Esophagus squamous epithelium (tissue), 5 donors: ENCODE results near the gene PRKAR1B. TPM values are rescaled to one million over a fixed set of nuclear protein-coding genes. Genes with fewer than 3 reads are reported as not detected.

Experiments
- DNase-seq: peaks from one replicate; lab custom pipeline; 2025; lab: John Stamatoyannopoulos, UW
- H3K27ac ChIP-seq, 4 donors: fragments of 200-600 bp; sonication (generic); one replicate each; pipeline ENCODE4 v1.5.1; 2016 to 2019; ENCODE audit warnings: mild to moderate bottlenecking in 1 of 4
- H3K27me3 ChIP-seq, 4 donors: fragments of 200-600 bp; sonication (generic); 1 replicate in 3 of 4; 2 replicates in 1 of 4; pipeline versions ENCODE4 v1.5.1 to v1.6.0; 2017 to 2021; ENCODE audit warnings: antibody characterized with exemption in 1 of 4
- H3K36me3 ChIP-seq, 3 donors: fragments of 200-600 bp; sonication (generic); one replicate each; pipeline ENCODE4 v1.5.1; 2016 to 2019
- H3K4me1 ChIP-seq, 3 donors: fragments of 200-600 bp; sonication (generic); one replicate each; pipeline ENCODE4 v1.5.1; 2017 to 2019
- H3K4me3 ChIP-seq, 4 donors: fragments of 200-600 bp; sonication (generic); 1 replicate in 3 of 4; 2 replicates in 1 of 4; pipeline ENCODE4 v1.5.1; 2016 to 2019; ENCODE audit warnings: mild to moderate bottlenecking in 2 of 4, moderate library complexity in 1 of 4
- H3K9me3 ChIP-seq, 3 donors: fragments of 200-600 bp; sonication (generic); one replicate each; pipeline ENCODE4 v1.5.1; 2016 to 2019
- CTCF ChIP-seq, 6 experiments: fragments of 450-650 bp in 4 of 6; fragments of 200-600 bp in 2 of 6; sonication (generic) in 2 of 6; IDR thresholded peaks; one replicate each; pipeline ENCODE4 v1.5.1; 2016 to 2019; ENCODE audit warnings: antibody characterized with exemption in 6 of 6, mild to moderate bottlenecking in 4 of 6, moderate library complexity in 4 of 6
- POLR2A ChIP-seq, 4 donors: fragments of 450-650 bp; IDR thresholded peaks; one replicate each; pipeline ENCODE4 v1.6.1; 2017; ENCODE audit warnings: antibody characterized with exemption in 4 of 4, mild to moderate bottlenecking in 4 of 4, moderate library complexity in 3 of 4
- WGBS, 2 donors: methylation state at CpG; one replicate each; pipeline ENCODE4 v1.1.5; 2018; 5-methylcytosine and 5-hydroxymethylcytosine counted together
- intact Hi-C: fragments of 100-400 bp; cut with DNase I; formaldehyde crosslinking; loops from one replicate; pipeline ENCODE4 v1.15.0; 2022
- total RNA-seq, 4 donors: library from RNA; depleted of rRNA; stranded (reverse); fragments of >200 nt; gene quantifications; one replicate each; pipeline ENCODE4 v1.1.0, GENCODE V29; 2016
- donor health status: DM: yes; HTN: yes; CAD: no.

PRKAR1B gene
- total RNA-seq, 4 donors from 2014 or later: 10.2 to 13.1 (median 12.5) TPM

DNA sequence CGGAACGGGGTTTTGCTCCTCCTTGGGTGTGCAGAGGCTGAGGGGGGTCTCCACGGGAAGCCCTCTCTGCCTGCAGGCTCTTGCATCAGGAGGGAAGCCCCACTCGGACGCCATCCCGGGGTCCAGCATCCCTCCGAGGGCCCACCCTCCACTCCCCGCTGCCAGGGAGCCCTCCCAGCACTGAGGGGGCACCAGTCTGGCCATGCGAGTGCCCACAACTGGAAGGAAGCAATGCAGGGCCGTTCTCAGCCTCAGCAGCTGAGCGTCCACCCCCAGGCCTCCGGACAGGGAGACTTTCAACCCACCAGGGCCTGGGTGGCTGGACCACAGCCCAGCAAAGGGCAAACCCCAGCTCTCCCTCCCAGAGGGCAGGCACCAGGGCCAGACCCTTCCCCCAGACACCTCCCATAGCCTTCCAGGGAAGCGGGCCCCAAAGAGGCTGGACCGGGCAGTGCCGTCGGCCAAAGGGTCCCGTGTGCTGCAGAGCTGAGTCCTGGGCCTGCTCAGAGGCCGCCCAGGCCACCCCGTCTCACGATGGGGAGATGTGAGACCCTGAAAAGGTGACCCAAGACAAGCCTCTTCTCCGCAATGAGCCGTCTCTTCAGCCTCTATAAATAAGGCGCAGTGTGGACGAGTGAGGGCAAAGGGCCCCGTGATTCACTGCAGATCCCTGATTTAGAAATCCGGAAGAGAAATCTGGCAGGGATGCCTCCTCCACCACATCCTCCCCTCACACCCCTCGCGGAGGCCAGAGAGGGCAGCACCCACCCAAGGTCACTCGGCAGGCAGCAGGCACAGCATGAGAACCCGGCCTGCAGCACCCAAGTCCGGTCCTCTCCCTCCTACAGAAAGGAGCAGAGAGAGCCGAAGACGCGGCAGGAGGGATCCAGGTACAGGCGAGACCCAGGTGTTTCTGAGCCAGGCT lies 82.4 kb downstream of the PRKAR1B start:
- Histone ChIP-seq H3K9me3 (peaks cover 0 to 6% (median 0%) of the 10 kb centered on the region in 3 donors), H3K4me3 (no peak overlapping the region), H3K27me3 (no peaks in the 10 kb centered on the region), H3K4me1 (no peaks in the 10 kb centered on the region), H3K36me3 (no peaks in the 10 kb centered on the region), H3K27ac (no peak overlapping the region)
- intact Hi-C loops: no loop called here
- no peak for DNase-seq
- WGBS, 2 donors: 92 to 93% methylated on average over 6 to 9 of the region's 35 CpGs
- TF ChIP-seq CTCF (IDR thresholded peaks at IDR 0.05) (no peak), POLR2A (IDR thresholded peaks at IDR 0.05) (no peak)

- 93 to 95% methylated on average over 9 to 10 of the region's 11 CpGs for WGBS, 2 donors
- intact Hi-C loops: no loop called here
- no peaks in the 10 kb centered on the region for H3K4me1 ChIP-seq
- DNase-seq: no peak
- no peak for TF ChIP-seq CTCF (IDR thresholded peaks at IDR 0.05)
- TF ChIP-seq POLR2A (IDR thresholded peaks at IDR 0.05): no peak
- no peaks in the 10 kb centered on the region for H3K36me3 ChIP-seq
- H3K27ac ChIP-seq: no peak overlapping the region
- H3K9me3 ChIP-seq: peaks cover 0 to 6% (median 0%) of the 10 kb centered on the region in 3 donors
- no peaks in the 10 kb centered on the region for H3K27me3 ChIP-seq
- H3K4me3 ChIP-seq: no peak overlapping the region
These were observed 85.1 kb downstream of the PRKAR1B start for GRCh38 chr7:641966-642365.

- intact Hi-C loops: no loop called here
- no peaks in the 10 kb centered on the region for H3K4me1 ChIP-seq
- 91 to 92% methylated on average over 12 to 16 of the region's 16 CpGs for WGBS, 2 donors
- H3K9me3 ChIP-seq: peaks cover 0 to 6% (median 0%) of the 10 kb centered on the region in 3 donors
- no peak for DNase-seq
- no peak for TF ChIP-seq CTCF (IDR thresholded peaks at IDR 0.05)
- TF ChIP-seq POLR2A (IDR thresholded peaks at IDR 0.05): no peak
- no peaks in the 10 kb centered on the region for H3K27me3 ChIP-seq
- no peak overlapping the region for H3K4me3 ChIP-seq
- no peak overlapping the region for H3K27ac ChIP-seq
- no peaks in the 10 kb centered on the region for H3K36me3 ChIP-seq
These were observed 85.8 kb downstream of the PRKAR1B start for GRCh38 chr7:641269-641671.

GRCh38 chr7:638256-639011 lies 88.6 kb downstream of the PRKAR1B start:
- Histone ChIP-seq H3K4me3 (no peak overlapping the region), H3K27ac (no peak overlapping the region), H3K36me3 (no peaks in the 10 kb centered on the region), H3K27me3 (no peaks in the 10 kb centered on the region), H3K4me1 (no peaks in the 10 kb centered on the region), H3K9me3 (no peaks in the 10 kb centered on the region)
- WGBS, 2 donors: 88 to 96% methylated on average over 11 to 17 of the region's 25 CpGs
- intact Hi-C loops: no loop called here
- DNase-seq: no peak
- TF ChIP-seq CTCF (IDR thresholded peaks at IDR 0.05): no peak
- no peak for TF ChIP-seq POLR2A (IDR thresholded peaks at IDR 0.05)

GRCh38 chr7:637826-638225 lies 89.3 kb downstream of the PRKAR1B start:
- H3K9me3 ChIP-seq: no peaks in the 10 kb centered on the region
- intact Hi-C loops: no loop called here
- no peak overlapping the region for H3K4me3 ChIP-seq
- TF ChIP-seq CTCF (IDR thresholded peaks at IDR 0.05) (no peak), POLR2A (IDR thresholded peaks at IDR 0.05) (no peak)
- H3K4me1 ChIP-seq: no peaks in the 10 kb centered on the region
- DNase-seq: no peak
- no peaks in the 10 kb centered on the region for H3K27me3 ChIP-seq
- 84 to 96% methylated on average over 12 of the region's 12 CpGs for WGBS, 2 donors
- H3K36me3 ChIP-seq: no peaks in the 10 kb centered on the region
- no peak overlapping the region for H3K27ac ChIP-seq
